ENCODE data around the gene HSD11B2. TPM values are rescaled to one million over a fixed set of nuclear protein-coding genes. Genes with fewer than 3 reads are reported as not detected.
A peak's percentile ranks its signal among the peaks of the same experiment; 100 is the strongest.

HSD11B2 gene
- total RNA-seq, 1 donor from 2014 or later: 38.7 TPM

DNA sequence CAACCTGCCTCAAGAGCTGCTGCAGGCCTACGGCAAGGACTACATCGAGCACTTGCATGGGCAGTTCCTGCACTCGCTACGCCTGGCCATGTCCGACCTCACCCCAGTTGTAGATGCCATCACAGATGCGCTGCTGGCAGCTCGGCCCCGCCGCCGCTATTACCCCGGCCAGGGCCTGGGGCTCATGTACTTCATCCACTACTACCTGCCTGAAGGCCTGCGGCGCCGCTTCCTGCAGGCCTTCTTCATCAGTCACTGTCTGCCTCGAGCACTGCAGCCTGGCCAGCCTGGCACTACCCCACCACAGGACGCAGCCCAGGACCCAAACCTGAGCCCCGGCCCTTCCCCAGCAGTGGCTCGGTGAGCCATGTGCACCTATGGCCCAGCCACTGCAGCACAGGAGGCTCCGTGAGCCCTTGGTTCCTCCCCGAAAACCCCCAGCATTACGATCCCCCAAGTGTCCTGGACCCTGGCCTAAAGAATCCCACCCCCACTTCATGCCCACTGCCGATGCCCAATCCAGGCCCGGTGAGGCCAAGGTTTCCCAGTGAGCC is 5.8 kb downstream of the HSD11B2 start:
- Mint-ChIP-seq H3K27me3 (no peaks in the 10 kb centered on the region), H3K27ac (no peak overlapping the region)

DNA sequence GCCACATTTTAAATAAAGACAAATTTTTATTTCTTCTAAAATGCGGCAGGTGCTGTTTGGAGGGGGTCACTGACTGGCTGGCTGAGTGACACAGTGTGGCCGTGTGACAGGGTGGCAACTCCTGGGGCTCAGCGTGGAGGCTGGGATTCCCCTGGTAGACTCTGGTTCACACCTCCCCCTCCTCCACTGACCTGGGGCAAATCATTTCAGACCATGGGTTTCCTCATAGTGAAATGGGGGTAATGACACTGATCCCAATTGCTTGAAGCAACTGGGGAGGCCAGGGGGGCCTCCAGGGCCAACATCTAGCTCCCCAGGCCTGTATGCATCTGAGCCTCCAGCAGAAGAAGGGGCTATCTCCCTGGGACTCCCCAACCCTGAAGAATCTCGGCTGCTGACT is 6.6 kb downstream of the HSD11B2 start:
- H3K27me3 Mint-ChIP-seq: no peaks in the 10 kb centered on the region

More for the DNA sequence above, 5.8 kb downstream of the HSD11B2 start:
- TF ChIP-seq, protein P1, sequence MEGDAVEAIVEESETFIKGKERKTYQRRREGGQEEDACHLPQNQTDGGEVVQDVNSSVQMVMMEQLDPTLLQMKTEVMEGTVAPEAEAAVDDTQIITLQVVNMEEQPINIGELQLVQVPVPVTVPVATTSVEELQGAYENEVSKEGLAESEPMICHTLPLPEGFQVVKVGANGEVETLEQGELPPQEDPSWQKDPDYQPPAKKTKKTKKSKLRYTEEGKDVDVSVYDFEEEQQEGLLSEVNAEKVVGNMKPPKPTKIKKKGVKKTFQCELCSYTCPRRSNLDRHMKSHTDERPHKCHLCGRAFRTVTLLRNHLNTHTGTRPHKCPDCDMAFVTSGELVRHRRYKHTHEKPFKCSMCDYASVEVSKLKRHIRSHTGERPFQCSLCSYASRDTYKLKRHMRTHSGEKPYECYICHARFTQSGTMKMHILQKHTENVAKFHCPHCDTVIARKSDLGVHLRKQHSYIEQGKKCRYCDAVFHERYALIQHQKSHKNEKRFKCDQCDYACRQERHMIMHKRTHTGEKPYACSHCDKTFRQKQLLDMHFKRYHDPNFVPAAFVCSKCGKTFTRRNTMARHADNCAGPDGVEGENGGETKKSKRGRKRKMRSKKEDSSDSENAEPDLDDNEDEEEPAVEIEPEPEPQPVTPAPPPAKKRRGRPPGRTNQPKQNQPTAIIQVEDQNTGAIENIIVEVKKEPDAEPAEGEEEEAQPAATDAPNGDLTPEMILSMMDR (IDR thresholded peaks at IDR 0.05; ENCODE audit: unreplicated experiment): no peak
- no peaks in the 10 kb centered on the region for H3K9me3 Mint-ChIP-seq (ENCODE audit: low read depth)
- H3K4me1 Mint-ChIP-seq (ENCODE audit: low read depth): peaks cover 13% of the 10 kb centered on the region
- no peak overlapping the region for H3K4me3 Mint-ChIP-seq (ENCODE audit: low read depth)
- H3K36me3 Mint-ChIP-seq (ENCODE audit: insufficient read depth): peaks cover 3% of the 10 kb centered on the region
- no peak for DNase-seq (ENCODE audit: low spot score, unreplicated experiment)

DNA sequence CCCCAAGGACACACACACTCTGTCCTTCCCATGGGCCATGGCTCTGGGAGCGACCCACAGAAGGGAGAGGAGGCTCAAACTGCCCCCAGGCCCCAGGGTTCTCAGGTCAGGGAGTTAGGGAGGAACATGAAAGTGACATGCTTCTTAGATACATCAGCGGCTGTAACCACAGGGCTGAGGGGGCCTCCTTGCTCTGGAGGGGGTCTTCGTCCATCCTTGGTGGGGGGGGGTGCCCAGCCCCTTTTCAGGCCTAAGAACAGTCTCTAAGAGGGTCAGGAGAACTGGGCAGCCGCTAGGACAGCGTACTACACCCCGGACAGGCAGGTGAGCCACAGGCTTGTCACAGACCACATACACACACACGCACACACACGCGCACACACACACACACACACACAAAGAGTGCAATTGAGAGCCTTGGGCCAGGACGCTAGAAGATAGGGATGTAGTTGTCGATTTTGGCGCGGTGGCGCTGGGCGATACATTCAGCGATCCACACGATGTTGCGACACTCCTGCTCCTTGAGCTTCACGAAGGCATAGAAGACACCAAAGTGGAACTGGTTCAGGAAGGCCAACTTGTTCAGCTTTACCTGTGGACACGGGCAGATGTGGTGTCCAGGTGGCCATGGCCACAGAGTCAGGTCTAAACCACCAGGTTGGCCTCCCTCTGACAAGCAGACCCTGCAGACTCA is 7.3 kb downstream of the HSD11B2 start:
- no peak overlapping the region for H3K27ac Mint-ChIP-seq
- TF ChIP-seq, protein P1 (IDR thresholded peaks at IDR 0.05; ENCODE audit: unreplicated experiment): no peak
- DNase-seq (ENCODE audit: low spot score, unreplicated experiment): no peak
- H3K36me3 Mint-ChIP-seq (ENCODE audit: insufficient read depth): peaks cover 3% of the 10 kb centered on the region
- H3K4me3 Mint-ChIP-seq (ENCODE audit: low read depth): no peak overlapping the region
- H3K9me3 Mint-ChIP-seq (ENCODE audit: low read depth): no peaks in the 10 kb centered on the region
- peaks cover 6% of the 10 kb centered on the region for H3K4me1 Mint-ChIP-seq (ENCODE audit: low read depth)
- no peaks in the 10 kb centered on the region for H3K27me3 Mint-ChIP-seq

More for the DNA sequence above, 6.6 kb downstream of the HSD11B2 start:
- Mint-ChIP-seq H3K36me3 (ENCODE audit: insufficient read depth) (peaks cover 3% of the 10 kb centered on the region), H3K4me3 (ENCODE audit: low read depth) (no peak overlapping the region), H3K4me1 (ENCODE audit: low read depth) (peaks cover 9% of the 10 kb centered on the region), H3K27ac (no peak overlapping the region), H3K9me3 (ENCODE audit: low read depth) (no peaks in the 10 kb centered on the region)
- TF ChIP-seq, protein P1 (IDR thresholded peaks at IDR 0.05; ENCODE audit: unreplicated experiment): no peak
- DNase-seq (ENCODE audit: low spot score, unreplicated experiment): no peak

DNA sequence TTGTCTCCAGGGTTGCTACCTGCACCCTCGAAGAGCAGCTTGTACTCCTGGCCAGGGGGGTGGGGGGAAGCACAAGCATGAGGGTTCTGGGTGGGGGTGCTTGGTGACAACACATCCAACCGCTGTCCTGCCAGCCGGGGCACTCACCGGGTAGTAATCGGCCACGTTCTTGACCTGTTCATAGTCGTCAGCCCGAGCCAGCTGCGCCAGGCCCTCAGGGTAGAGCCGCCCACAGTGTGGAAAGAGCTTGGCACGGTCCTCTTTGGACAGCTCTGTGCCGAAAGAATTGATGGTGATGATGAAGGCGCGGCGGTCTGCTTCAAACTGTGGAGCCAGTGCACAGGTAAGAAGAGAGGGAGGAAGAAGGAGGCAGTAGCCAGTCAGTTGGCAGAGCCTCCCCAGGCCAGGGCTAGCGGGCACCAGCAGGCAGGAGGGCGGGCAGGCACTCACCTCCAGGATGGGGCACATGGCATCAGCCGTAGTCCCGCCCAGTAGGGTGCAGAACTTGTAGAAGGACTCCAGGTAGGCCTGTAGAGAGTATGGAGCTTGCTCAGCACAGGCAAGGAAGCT is 8.0 kb downstream of the HSD11B2 start:
- H3K4me3 Mint-ChIP-seq (ENCODE audit: low read depth): no peak overlapping the region
- no peak for DNase-seq (ENCODE audit: low spot score, unreplicated experiment)
- H3K9me3 Mint-ChIP-seq (ENCODE audit: low read depth): no peaks in the 10 kb centered on the region
- TF ChIP-seq, protein P1 (IDR thresholded peaks at IDR 0.05; ENCODE audit: unreplicated experiment): no peak
- peaks cover 3% of the 10 kb centered on the region for H3K36me3 Mint-ChIP-seq (ENCODE audit: insufficient read depth)
- H3K27ac Mint-ChIP-seq: no peak overlapping the region
- H3K27me3 Mint-ChIP-seq: no peaks in the 10 kb centered on the region
- H3K4me1 Mint-ChIP-seq (ENCODE audit: low read depth): peaks cover 4% of the 10 kb centered on the region

DNA sequence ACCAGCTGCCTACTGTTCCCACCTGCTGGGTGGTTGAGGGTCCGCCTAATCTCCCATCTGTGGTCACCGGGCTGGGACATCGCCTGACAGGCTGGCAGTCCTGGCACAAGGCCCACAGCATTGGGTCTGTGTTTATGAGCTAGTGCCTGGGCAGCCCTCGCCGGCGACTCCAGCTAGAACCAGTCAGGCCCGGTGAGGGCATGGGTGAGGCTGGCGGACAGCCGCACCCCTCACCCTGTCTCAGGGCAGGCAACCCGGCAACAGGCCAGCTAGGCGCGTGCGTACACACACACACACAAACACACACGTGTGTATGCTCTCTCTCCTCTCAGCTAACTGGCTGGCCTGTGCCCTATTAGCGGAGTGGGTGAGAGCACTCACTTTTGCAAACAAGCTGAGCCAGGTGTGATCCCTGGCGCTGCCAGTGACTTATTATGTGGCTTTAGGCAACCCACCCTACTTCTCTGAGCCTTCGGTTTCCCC is 10.4 kb downstream of the HSD11B2 start:
- H3K9me3 Mint-ChIP-seq (ENCODE audit: low read depth): no peaks in the 10 kb centered on the region
- no peak overlapping the region for H3K4me3 Mint-ChIP-seq (ENCODE audit: low read depth)
- peak overlapping the region; percentile 69 for H3K27ac Mint-ChIP-seq
- TF ChIP-seq, protein P1 (IDR thresholded peaks at IDR 0.05; ENCODE audit: unreplicated experiment): no peak
- no peak for DNase-seq (ENCODE audit: low spot score, unreplicated experiment)
- peaks cover 3% of the 10 kb centered on the region for H3K36me3 Mint-ChIP-seq (ENCODE audit: insufficient read depth)
- H3K27me3 Mint-ChIP-seq: no peaks in the 10 kb centered on the region
- no peaks in the 10 kb centered on the region for H3K4me1 Mint-ChIP-seq (ENCODE audit: low read depth)
